ENCODE measurements around the gene DENND11. TPM values are rescaled to one million over a fixed set of nuclear protein-coding genes. Genes with fewer than 3 reads are reported as not detected.

The DENND11 gene
- total and polyA plus RNA-seq, 9 of the 15 experiments (the other 6 are each of a cell fraction or from before 2014, with no cell fraction given): 0.07 to 1.1 (median 0.36) TPM

- BruUV-seq (replicated peaks): no TSS peak
- H4K20me1 ChIP-seq (replicated peaks; ENCODE audit: control insufficient read depth, insufficient read depth, low read length): no peaks in the 10 kb centered on the region
- no peak overlapping the region for H3K4me3 ChIP-seq
- H3K36me3 ChIP-seq (ENCODE audit: control insufficient read depth, insufficient read depth, low read length): no peaks in the 10 kb centered on the region
- CTCF ChIA-PET (ENCODE audit: low intra/inter-chr PET ratio): no interaction called here
- H2AFZ ChIP-seq (ENCODE audit: low read depth, low read length): no peak overlapping the region
- intact Hi-C loops (cut with micrococcal nuclease): no loop called here
- no peaks in the 10 kb centered on the region for H3K4me1 ChIP-seq (replicated peaks in 1 of 2; ENCODE audit: control insufficient read depth in 2 of 2, insufficient read depth in 2 of 2, low read length in 2 of 2)
- ATAC-seq (no peak), DNase-seq (ENCODE audit: extremely low read depth in 1 of 4, low spot score in 3 of 4) (no peak), FAIRE-seq (no peak)
- H3K27me3 ChIP-seq (ENCODE audit: control insufficient read depth in 2 of 2, insufficient read depth in 2 of 2, low read length in 2 of 2): peaks cover 3 to 6% of the 10 kb centered on the region in 2 experiments; a peak in 2 of 5 replicates
- TF ChIP-seq NCOA1 (IDR thresholded peaks at IDR 0.05; ENCODE audit: low read depth) (no peak), PTRF (tag; IDR thresholded peaks at IDR 0.05) (no peak), ZNF449 (CRISPR knock-in tag; IDR thresholded peaks at IDR 0.05) (no peak), ZNF354B (CRISPR knock-in tag; IDR thresholded peaks at IDR 0.05) (no peak), ZC3H11A (IDR thresholded peaks at IDR 0.05; ENCODE audit: low read depth, low read length) (no peak), TAF7 (tag; IDR thresholded peaks at IDR 0.05) (no peak), ZNF57 (CRISPR knock-in tag; IDR thresholded peaks at IDR 0.05) (no peak), FIP1L1 (IDR thresholded peaks at IDR 0.05; ENCODE audit: low read depth, low read length, poor library complexity, severe bottlenecking) (no peak), ZNF589 (CRISPR knock-in tag; IDR thresholded peaks at IDR 0.05; ENCODE audit: low read depth) (no peak), POLR2B (IDR thresholded peaks at IDR 0.05; ENCODE audit: low read depth, partially characterized antibody) (no peak), ZNF12 (CRISPR knock-in tag; IDR thresholded peaks at IDR 0.05) (no peak), PHTF2 (CRISPR knock-in tag; IDR thresholded peaks at IDR 0.05) (no peak), PHF8 (IDR thresholded peaks at IDR 0.05; ENCODE audit: borderline replicate concordance, low read length) (no peak), NUFIP1 (IDR thresholded peaks at IDR 0.05; ENCODE audit: partially characterized antibody) (no peak), SMARCE1 (IDR thresholded peaks at IDR 0.05) (no peak), ZC3H8 (IDR thresholded peaks at IDR 0.05) (no peak), CXXC5 (CRISPR knock-in tag; IDR thresholded peaks at IDR 0.05) (no peak)
- TF ChIP-seq, protein P1, sequence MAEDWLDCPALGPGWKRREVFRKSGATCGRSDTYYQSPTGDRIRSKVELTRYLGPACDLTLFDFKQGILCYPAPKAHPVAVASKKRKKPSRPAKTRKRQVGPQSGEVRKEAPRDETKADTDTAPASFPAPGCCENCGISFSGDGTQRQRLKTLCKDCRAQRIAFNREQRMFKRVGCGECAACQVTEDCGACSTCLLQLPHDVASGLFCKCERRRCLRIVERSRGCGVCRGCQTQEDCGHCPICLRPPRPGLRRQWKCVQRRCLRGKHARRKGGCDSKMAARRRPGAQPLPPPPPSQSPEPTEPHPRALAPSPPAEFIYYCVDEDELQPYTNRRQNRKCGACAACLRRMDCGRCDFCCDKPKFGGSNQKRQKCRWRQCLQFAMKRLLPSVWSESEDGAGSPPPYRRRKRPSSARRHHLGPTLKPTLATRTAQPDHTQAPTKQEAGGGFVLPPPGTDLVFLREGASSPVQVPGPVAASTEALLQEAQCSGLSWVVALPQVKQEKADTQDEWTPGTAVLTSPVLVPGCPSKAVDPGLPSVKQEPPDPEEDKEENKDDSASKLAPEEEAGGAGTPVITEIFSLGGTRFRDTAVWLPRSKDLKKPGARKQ (CRISPR knock-in tag; IDR thresholded peaks at IDR 0.05): no peak
- no peak overlapping the region for H3K27ac ChIP-seq (ENCODE audit: extremely low read depth, low read depth, low read length)
- in situ Hi-C loops (cut with MboI): no loop called here
- no peaks in the 10 kb centered on the region for H3K79me2 ChIP-seq (ENCODE audit: control insufficient read depth, insufficient read depth, low read length)
- no peaks in the 10 kb centered on the region for H3K9me1 ChIP-seq (ENCODE audit: control insufficient read depth, insufficient read depth, low read length)
- H3K4me2 ChIP-seq (ENCODE audit: insufficient read depth, low read length): no peak overlapping the region
- POLR2A ChIA-PET: interaction anchor here (2.1 kb wide), 1 partner anchor 13 kb away, joined by 5 read pairs; no protein-coding TSS in a partner anchor
- 0% methylated on average over 1 of the region's 1 CpG for whole genome bisulfite sequencing (ENCODE audit: insufficient coverage, low coverage, missing lambda C conversion rate)
- no peak overlapping the region for H3K9ac ChIP-seq (ENCODE audit: insufficient read depth in 1 of 2, low read depth in 2 of 2, low read length in 2 of 2)
- H3K9me3 ChIP-seq (replicated peaks; ENCODE audit: control insufficient read depth, insufficient read depth, low read depth, low read length): no peaks in the 10 kb centered on the region
These were observed 15.5 kb upstream of the DENND11 start for GRCh38 chr7:141717450-141717849.
